T-helper 17 cell (primary cell): ENCODE data around the gene STXBP5. TPM values are rescaled to one million over a fixed set of nuclear protein-coding genes. Genes with fewer than 3 reads are reported as not detected.

ENCODE experiments used
- ATAC-seq: fragments of 150-1000 bp; cut with Tn5 transposase; 2 replicates; pipeline ENCODE4 v1.10.0; 2021; ENCODE audit warnings: mild to moderate bottlenecking, moderate library complexity
- DNase-seq, 3 donors: peaks; one replicate each; pipeline versions ENCODE4 v3.0.0 to v3.0.0-alpha.2; 2020 to 2021
- H3K9me3 ChIP-seq: one replicate; pipeline ENCODE4 v1.7.0; 2013; ENCODE audit warnings: low read length, mild to moderate bottlenecking; ENCODE audit not compliant: control insufficient read depth, poor library complexity, severe bottlenecking
- H3K27ac Mint-ChIP-seq: one replicate; pipeline ENCODE4 v1.8.0; 2022; ENCODE audit warnings: mild to moderate bottlenecking, moderate library complexity, mixed read lengths
- H3K27me3 Mint-ChIP-seq: one replicate; pipeline ENCODE4 v1.8.0; 2022; ENCODE audit warnings: mixed read lengths
- H3K36me3 Mint-ChIP-seq: one replicate; pipeline ENCODE4 v1.8.0; 2022; ENCODE audit warnings: low read depth, mixed read lengths
- H3K4me1 Mint-ChIP-seq: one replicate; pipeline ENCODE4 v1.8.0; 2022; ENCODE audit warnings: mild to moderate bottlenecking, mixed read lengths
- H3K4me3 Mint-ChIP-seq: one replicate; pipeline ENCODE4 v1.8.0; 2022; ENCODE audit warnings: mild to moderate bottlenecking, moderate library complexity, mixed read lengths
- total RNA-seq, 4 donors: library from RNA in 2 of 4; stranded (reverse) in 2 of 4; gene quantifications; one replicate each; pipeline ENCODE4 v1.2.3 and lab custom pipeline; 2022 to 2026

The STXBP5 gene
- total RNA-seq, 2 donors from 2014 or later, result 20.8 to 22.1 TPM

DNA sequence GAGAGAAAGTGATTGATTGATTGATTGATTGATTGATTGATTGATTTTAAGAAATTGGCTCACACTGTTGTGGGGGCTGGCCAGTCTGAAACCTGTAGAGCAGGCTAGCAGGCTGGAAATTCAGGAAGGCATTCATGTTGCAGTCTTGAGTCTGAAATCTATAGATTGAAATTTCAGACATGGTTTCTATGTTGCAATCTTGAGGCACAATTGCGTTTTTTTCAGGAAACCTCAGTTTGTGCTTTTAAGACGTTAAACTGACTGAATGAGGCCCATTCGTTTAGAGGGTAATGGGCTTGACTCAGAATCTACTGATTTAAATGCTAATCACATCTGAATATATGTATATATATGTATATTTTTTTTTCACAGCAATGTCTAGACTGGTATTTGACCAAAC is 106.3 kb downstream of the STXBP5 start:
- no peaks in the 10 kb centered on the region for H3K27me3 Mint-ChIP-seq
- no peak overlapping the region for H3K27ac Mint-ChIP-seq
- H3K36me3 Mint-ChIP-seq, result peaks cover 10% of the 10 kb centered on the region
- H3K4me3 Mint-ChIP-seq, result no peak overlapping the region
- H3K9me3 ChIP-seq, result no peaks in the 10 kb centered on the region
- DNase-seq, result no peak
- peaks cover 7% of the 10 kb centered on the region for H3K4me1 Mint-ChIP-seq
- no peak for ATAC-seq

DNA sequence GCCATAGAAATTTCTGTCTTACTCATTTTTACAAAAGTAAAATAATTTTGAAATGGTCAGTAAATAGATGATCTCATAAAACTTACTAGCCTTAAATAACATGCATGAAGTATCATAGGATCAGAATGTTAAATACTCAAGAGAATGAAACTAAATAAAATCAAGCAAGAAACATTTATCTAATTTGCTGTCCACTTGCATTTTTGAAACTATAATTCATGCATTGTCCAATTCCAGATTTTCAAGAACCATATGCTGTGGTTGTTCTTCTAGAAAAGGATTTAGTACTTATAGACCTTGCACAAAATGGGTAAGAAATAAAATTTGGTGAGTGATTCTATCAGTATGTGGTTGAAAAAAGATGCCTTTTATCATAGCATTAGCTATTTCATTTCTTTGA is 107.0 kb downstream of the STXBP5 start:
- DNase-seq (no peak), ATAC-seq (no peak)
- Mint-ChIP-seq H3K27me3 (no peaks in the 10 kb centered on the region), H3K4me3 (no peak overlapping the region), H3K4me1 (peaks cover 5% of the 10 kb centered on the region), H3K27ac (no peak overlapping the region), H3K36me3 (peaks cover 7% of the 10 kb centered on the region)
- H3K9me3 ChIP-seq, result no peaks in the 10 kb centered on the region

- DNase-seq, result no peak
- H3K4me1 Mint-ChIP-seq, result peaks cover 9% of the 10 kb centered on the region
- no peak for ATAC-seq
- no peaks in the 10 kb centered on the region for H3K9me3 ChIP-seq
- no peak overlapping the region for H3K27ac Mint-ChIP-seq
- H3K4me3 Mint-ChIP-seq, result no peak overlapping the region
- no peaks in the 10 kb centered on the region for H3K27me3 Mint-ChIP-seq
- H3K36me3 Mint-ChIP-seq, result peaks cover 12% of the 10 kb centered on the region
Observed at GRCh38 chr6:147321260-147321659, 117.0 kb downstream of the STXBP5 start.

DNA sequence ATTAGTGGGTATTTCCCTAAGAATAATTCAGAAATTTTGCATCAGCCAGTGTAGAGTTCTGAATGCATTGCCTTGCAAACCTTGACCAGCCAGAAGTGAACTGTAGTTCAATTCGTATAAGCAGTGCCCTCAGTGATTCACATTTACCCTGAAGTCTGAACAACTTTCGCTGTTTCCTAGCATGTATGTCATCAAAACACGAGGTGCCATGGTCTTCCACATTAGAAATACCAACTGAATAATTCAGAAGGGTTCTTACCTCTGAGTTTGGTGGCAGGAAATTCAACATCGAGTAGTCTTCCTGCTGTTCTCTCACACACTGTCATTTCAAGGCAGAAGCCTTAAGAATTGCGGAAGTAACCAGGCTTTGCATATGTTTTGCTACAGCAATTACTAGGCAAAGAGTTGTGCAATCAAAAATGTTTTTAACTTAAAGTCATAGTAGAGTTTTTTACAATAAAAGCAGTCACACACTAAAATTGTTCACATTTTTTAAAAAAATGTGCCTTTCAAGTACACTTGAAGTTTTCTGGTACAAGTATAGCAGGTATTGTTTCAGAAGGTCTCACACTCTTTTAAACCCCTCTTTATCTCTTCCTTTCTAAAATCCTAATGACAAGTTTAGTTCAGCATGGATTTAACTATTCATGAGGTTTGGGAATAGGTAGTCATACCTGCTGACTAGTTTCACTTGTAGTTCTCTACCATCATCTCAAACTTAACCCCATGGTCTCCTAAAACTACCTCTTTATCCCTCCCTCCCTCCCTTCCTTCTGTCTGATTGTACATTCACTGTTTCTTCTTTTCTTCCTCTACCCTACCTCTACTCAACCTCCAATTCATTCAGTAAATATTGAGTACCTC is 118.3 kb downstream of the STXBP5 start:
- H3K9me3 ChIP-seq, result no peaks in the 10 kb centered on the region
- DNase-seq (no peak), ATAC-seq (peak; percentile 86)
- H3K27ac Mint-ChIP-seq, result peak overlapping the region; percentile 89
- H3K27me3 Mint-ChIP-seq, result no peaks in the 10 kb centered on the region
- H3K36me3 Mint-ChIP-seq, result peaks cover 7% of the 10 kb centered on the region
- peaks cover 9% of the 10 kb centered on the region for H3K4me1 Mint-ChIP-seq
- peak overlapping the region; percentile 52 for H3K4me3 Mint-ChIP-seq

DNA sequence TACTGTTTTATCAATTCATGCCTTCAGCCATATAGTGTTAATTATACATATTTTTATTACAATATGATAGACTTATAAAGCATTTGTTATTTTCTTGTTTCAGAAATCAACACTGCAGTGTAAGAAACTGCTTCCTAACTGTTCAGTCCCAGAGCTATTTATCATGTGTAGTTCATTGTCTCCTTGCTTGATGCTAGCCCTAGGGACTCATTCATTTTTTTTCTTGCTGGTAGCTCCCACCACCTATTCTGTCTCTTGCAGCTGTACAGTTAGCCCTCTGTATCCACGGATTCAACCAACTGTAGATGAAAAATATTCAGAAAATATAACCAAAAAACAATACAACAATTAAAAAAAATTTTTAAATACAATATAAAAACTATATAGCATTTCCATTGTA is 121.3 kb downstream of the STXBP5 start:
- Mint-ChIP-seq H3K27ac (no peak overlapping the region), H3K4me3 (no peak overlapping the region), H3K27me3 (no peaks in the 10 kb centered on the region), H3K36me3 (peaks cover 10% of the 10 kb centered on the region), H3K4me1 (peaks cover 9% of the 10 kb centered on the region)
- DNase-seq (no peak), ATAC-seq (no peak)
- H3K9me3 ChIP-seq, result no peaks in the 10 kb centered on the region

DNA sequence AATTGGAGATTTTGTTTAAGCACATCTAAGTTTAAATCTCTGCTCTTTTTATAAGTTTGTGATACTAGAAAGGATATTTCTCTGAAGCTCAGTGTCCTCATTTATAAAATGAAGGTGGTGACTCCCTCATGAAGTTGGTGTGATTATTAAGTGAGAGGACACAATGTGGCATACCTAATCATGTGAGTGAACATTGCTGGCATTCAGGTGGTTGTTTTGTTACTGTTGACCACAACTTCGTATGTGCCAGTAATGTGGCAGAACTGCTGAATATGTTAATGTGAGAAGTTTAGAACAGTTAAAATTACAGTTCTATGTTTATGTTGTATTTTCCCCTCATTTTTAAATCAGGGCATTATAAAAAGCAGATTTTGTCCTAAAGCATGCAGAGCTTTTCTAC is 127.2 kb downstream of the STXBP5 start:
- H3K27ac Mint-ChIP-seq, result no peak overlapping the region
- ATAC-seq (no peak), DNase-seq (no peak)
- H3K4me3 Mint-ChIP-seq, result no peak overlapping the region
- H3K36me3 Mint-ChIP-seq, result peaks cover 6% of the 10 kb centered on the region
- no peaks in the 10 kb centered on the region for H3K9me3 ChIP-seq
- no peaks in the 10 kb centered on the region for H3K27me3 Mint-ChIP-seq
- no peaks in the 10 kb centered on the region for H3K4me1 Mint-ChIP-seq

DNA sequence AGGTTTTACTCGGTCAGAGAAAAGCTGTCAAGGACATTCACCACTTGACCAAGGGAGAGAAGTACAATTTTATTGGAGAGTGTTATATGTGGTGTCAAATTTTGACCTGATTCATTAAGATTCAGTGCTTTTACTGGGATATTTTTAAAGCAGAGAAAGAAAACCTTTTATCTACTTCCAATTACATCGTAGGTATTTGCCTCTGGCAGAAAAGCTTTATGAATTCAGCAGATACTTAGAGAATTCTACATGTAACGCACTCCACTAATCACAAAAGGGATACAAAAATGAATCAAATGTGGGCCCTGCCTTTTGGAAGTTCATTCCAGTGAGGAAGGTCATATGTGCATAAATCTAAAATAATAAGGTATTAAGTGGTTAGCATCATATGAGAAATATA is 133.7 kb downstream of the STXBP5 start:
- Mint-ChIP-seq H3K27ac (no peak overlapping the region), H3K4me1 (no peaks in the 10 kb centered on the region), H3K36me3 (no peaks in the 10 kb centered on the region), H3K27me3 (no peaks in the 10 kb centered on the region), H3K4me3 (no peak overlapping the region)
- no peak for DNase-seq
- ATAC-seq, result no peak
- no peaks in the 10 kb centered on the region for H3K9me3 ChIP-seq

- Mint-ChIP-seq H3K4me1 (peaks cover 2% of the 10 kb centered on the region), H3K4me3 (no peak overlapping the region), H3K36me3 (peaks cover 3% of the 10 kb centered on the region), H3K27me3 (no peaks in the 10 kb centered on the region), H3K27ac (no peak overlapping the region)
- no peaks in the 10 kb centered on the region for H3K9me3 ChIP-seq
- no peak for ATAC-seq
- DNase-seq, result no peak
Observed at GRCh38 chr6:147341486-147341885, 137.3 kb downstream of the STXBP5 start.

GRCh38 chr6:147345902-147346301 is 141.7 kb downstream of the STXBP5 start:
- no peak overlapping the region for H3K4me3 Mint-ChIP-seq
- no peak overlapping the region for H3K27ac Mint-ChIP-seq
- H3K9me3 ChIP-seq, result no peaks in the 10 kb centered on the region
- no peaks in the 10 kb centered on the region for H3K27me3 Mint-ChIP-seq
- ATAC-seq, result no peak
- H3K36me3 Mint-ChIP-seq, result peaks cover 3% of the 10 kb centered on the region
- H3K4me1 Mint-ChIP-seq, result peaks cover 2% of the 10 kb centered on the region
- DNase-seq, result no peak

- Mint-ChIP-seq H3K27me3 (no peaks in the 10 kb centered on the region), H3K4me1 (peaks cover 2% of the 10 kb centered on the region), H3K4me3 (no peak overlapping the region), H3K27ac (no peak overlapping the region), H3K36me3 (peaks cover 3% of the 10 kb centered on the region)
- no peak for ATAC-seq
- no peak for DNase-seq
- H3K9me3 ChIP-seq, result no peaks in the 10 kb centered on the region
Observed at GRCh38 chr6:147347179-147347881, 143.1 kb downstream of the STXBP5 start.

DNA sequence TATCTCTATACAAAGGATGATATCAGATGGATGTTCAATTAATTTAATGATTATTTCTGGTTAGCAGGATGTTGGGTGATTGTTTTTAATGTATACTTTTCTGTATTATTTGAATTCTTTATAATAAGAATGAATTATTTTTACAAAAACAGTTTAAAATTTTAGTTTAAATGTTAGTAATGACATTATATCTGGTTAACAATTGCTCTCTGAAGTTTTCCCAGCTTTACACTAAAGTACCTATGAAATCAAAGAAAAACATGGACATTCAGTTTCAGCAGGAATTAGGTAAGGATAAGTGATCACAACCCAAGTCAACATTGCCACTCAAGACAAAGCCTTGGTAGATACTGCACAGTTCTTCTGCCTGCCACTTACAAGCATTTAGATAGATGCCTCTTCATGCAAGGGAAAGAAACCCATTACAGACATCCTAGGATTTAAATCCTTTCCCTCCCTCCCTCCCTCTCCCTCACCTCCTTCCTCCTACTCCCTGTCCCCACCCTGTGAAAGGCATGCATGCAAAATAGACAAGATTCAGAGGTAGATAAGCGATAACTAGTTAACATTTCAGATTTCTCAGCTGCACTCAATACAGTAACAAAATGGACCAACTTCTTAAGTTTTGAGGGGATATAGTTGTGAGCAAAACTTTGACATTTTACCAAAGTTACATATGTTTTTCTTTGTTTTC is 143.8 kb downstream of the STXBP5 start:
- DNase-seq (no peak), ATAC-seq (no peak)
- Mint-ChIP-seq H3K27ac (no peak overlapping the region), H3K27me3 (no peaks in the 10 kb centered on the region), H3K36me3 (peaks cover 3% of the 10 kb centered on the region), H3K4me3 (no peak overlapping the region), H3K4me1 (peaks cover 2% of the 10 kb centered on the region)
- H3K9me3 ChIP-seq, result no peaks in the 10 kb centered on the region

DNA sequence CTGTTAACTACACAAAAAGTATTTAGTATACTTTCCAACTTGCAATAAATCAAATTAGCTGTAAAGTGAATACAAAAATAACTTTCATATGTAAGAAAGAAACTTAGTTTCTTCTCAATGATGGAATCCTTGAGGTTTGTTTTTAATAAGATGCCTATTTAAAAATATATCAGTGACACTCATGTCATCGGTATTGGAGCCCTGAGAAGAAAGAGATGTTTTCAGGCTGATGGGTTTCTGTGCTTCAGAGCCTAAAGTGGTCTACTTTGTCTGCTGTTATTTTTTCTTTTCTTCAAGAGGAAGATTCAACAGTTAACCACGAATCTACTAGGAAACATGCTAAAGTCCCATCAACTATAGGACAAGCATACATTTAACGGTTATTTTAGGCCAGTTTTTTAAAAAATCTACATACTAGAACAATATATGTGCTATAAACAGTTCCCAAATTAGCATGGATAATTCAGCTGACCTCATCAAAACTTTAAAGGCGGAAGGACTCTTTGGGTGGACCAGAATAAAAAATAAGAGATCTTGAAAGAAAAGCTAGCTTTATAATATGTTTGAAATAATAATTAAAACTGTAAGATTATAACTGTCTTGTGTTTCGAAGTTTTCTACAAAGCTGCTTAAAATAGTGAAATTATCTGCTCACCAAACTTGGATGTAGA is 157.2 kb downstream of the STXBP5 start:
- Mint-ChIP-seq H3K4me3 (no peak overlapping the region), H3K27ac (no peak overlapping the region), H3K4me1 (no peaks in the 10 kb centered on the region), H3K27me3 (no peaks in the 10 kb centered on the region), H3K36me3 (peaks cover 13% of the 10 kb centered on the region)
- ATAC-seq, result no peak
- no peak for DNase-seq
- no peaks in the 10 kb centered on the region for H3K9me3 ChIP-seq

- ATAC-seq (no peak), DNase-seq (no peak)
- Mint-ChIP-seq H3K4me3 (no peak overlapping the region), H3K27ac (no peak overlapping the region), H3K4me1 (no peaks in the 10 kb centered on the region), H3K36me3 (no peaks in the 10 kb centered on the region), H3K27me3 (no peaks in the 10 kb centered on the region)
- H3K9me3 ChIP-seq, result no peaks in the 10 kb centered on the region
Observed at GRCh38 chr6:147366290-147366689, 162.1 kb downstream of the STXBP5 start.
